CD4-positive, alpha-beta T cell treated with Interleukin-21 for 1 hour (primary cell): ENCODE results near the gene TASOR.
"Not testable (repeated sequence)": the region's sequence is repeated elsewhere in the genome, so short reads cannot be mapped to it uniquely, and the experiment has no call there.

Experiments
- DNase-seq: peaks from one replicate; pipeline ENCODE4 v3.0.0-alpha.2; 2020

The TASOR gene

GRCh38 chr3:56683122-56683817 is at the start of gene TASOR:
TASOR (minus strand) TSS chr3:56683265; CDS start chr3:56683006, 259 bp downstream.
- peak; percentile 90 for DNase-seq

GRCh38 chr3:56732109-56732508 is 49.0 kb upstream of the TASOR start:
- no peak for DNase-seq

- peak; percentile 69 for DNase-seq
Measured at GRCh38 chr3:56725175-56725574, 42.1 kb upstream of the TASOR start.

- DNase-seq, result no peak
Measured at GRCh38 chr3:56724676-56725075, 41.6 kb upstream of the TASOR start.

GRCh38 chr3:56720849-56721248 is 37.8 kb upstream of the TASOR start:
- no peak for DNase-seq

- not testable (repeated sequence) for DNase-seq
Measured at GRCh38 chr3:56718809-56719208, 35.7 kb upstream of the TASOR start.

- no peak for DNase-seq
Measured at GRCh38 chr3:56711344-56711743, 28.3 kb upstream of the TASOR start.

GRCh38 chr3:56707412-56707811 is 24.3 kb upstream of the TASOR start:
- DNase-seq, result peak; percentile 39

GRCh38 chr3:56706629-56707028 is 23.6 kb upstream of the TASOR start:
- DNase-seq, result no peak

- DNase-seq, result no peak
Measured at GRCh38 chr3:56704706-56705105, 21.6 kb upstream of the TASOR start.

- peak; percentile 79 for DNase-seq
Measured at GRCh38 chr3:56702490-56703315, 19.6 kb upstream of the TASOR start.

- no peak for DNase-seq
Measured at GRCh38 chr3:56700151-56700550, 17.1 kb upstream of the TASOR start.

- peak; percentile 45 for DNase-seq
Measured at GRCh38 chr3:56694867-56695683, 12.0 kb upstream of the TASOR start.

- DNase-seq, result peak; percentile 22
Measured at GRCh38 chr3:56693750-56694149, 10.7 kb upstream of the TASOR start.

GRCh38 chr3:56692520-56693433 is 9.7 kb upstream of the TASOR start:
- peak; percentile 65 for DNase-seq

- DNase-seq, result not testable (repeated sequence)
Measured at GRCh38 chr3:56692001-56692365, 8.9 kb upstream of the TASOR start.

- DNase-seq, result no peak
Measured at GRCh38 chr3:56691165-56692000, 8.3 kb upstream of the TASOR start.

GRCh38 chr3:56689303-56689702 is 6.2 kb upstream of the TASOR start:
- DNase-seq, result no peak

- no peak for DNase-seq
Measured at GRCh38 chr3:56688191-56688590, 5.1 kb upstream of the TASOR start.

GRCh38 chr3:56684029-56684428 is 964 bp upstream of the TASOR start:
- no peak for DNase-seq

- DNase-seq, result peak; percentile 76
Measured at GRCh38 chr3:56682462-56683121, 473 bp downstream of the TASOR start.
